SU-DHL-6 (cell line): ENCODE data around the gene ACTR5.

Experiments used
- H2AFZ ChIP-seq: fragments of 200-600 bp; sonication (generic); 2 replicates; pipeline ENCODE4 v1.6.1; 2014; ENCODE audit warnings: low read depth, mild to moderate bottlenecking, moderate library complexity, mixed read lengths, antibody characterized with exemption, low read length; ENCODE audit not compliant: severe bottlenecking
- H3F3A ChIP-seq: fragments of 200-600 bp; shearing (Covaris generic); 2 replicates; pipeline ENCODE4 v1.6.0; 2016; ENCODE audit warnings: antibody characterized with exemption, mild to moderate bottlenecking; ENCODE audit not compliant: insufficient read depth
- H3K27ac ChIP-seq: fragments of 200-600 bp; sonication (generic); 2 replicates; pipeline ENCODE4 v1.5.1; 2016; ENCODE audit warnings: low read depth, mild to moderate bottlenecking, low read length, moderate library complexity, mixed read lengths
- H3K27me3 ChIP-seq: fragments of 200-600 bp; sonication (generic), shearing (Covaris generic); 2 replicates; pipeline ENCODE4 v1.6.0; 2014; ENCODE audit warnings: mild to moderate bottlenecking, low read length
- H3K36me3 ChIP-seq: fragments of 200-600 bp; sonication (generic); 2 replicates; pipeline ENCODE4 v1.6.1; 2014; ENCODE audit warnings: mild to moderate bottlenecking, low read length, mixed read lengths
- H3K4me2 ChIP-seq: fragments of 300-600, 200-600 bp; shearing (Covaris generic), sonication (generic); 2 replicates; pipeline ENCODE4 v1.6.0; 2014; ENCODE audit warnings: low read length, low read depth, mild to moderate bottlenecking; ENCODE audit not compliant: poor library complexity, severe bottlenecking
- H3K4me3 ChIP-seq: fragments of 200-600 bp; sonication (generic); 2 replicates; pipeline ENCODE4 v1.5.1; 2014; ENCODE audit warnings: antibody characterized with exemption, low read length, mild to moderate bottlenecking, mixed read lengths; ENCODE audit not compliant: insufficient read depth, poor library complexity, severe bottlenecking
- H3K79me2 ChIP-seq: fragments of 200-600 bp; sonication (generic); 2 replicates; pipeline ENCODE4 v1.6.1; 2014; ENCODE audit warnings: mild to moderate bottlenecking, low read length, moderate library complexity; ENCODE audit not compliant: insufficient read depth
- H3K9ac ChIP-seq: fragments of 200-600 bp; sonication (generic); 2 replicates; pipeline ENCODE4 v1.7.0; 2014; ENCODE audit warnings: mild to moderate bottlenecking, low read length
- H3K9me2 ChIP-seq: fragments of 200-600 bp; sonication (generic); replicated peaks from 2 replicates; pipeline ENCODE4 v1.6.1; 2014; ENCODE audit warnings: low read length; ENCODE audit not compliant: insufficient read depth
- H3K9me3 ChIP-seq: fragments of 200-600 bp; sonication (generic); 2 replicates; pipeline ENCODE4 v1.6.1; 2014; ENCODE audit warnings: low read length, mixed read lengths; ENCODE audit not compliant: insufficient read depth
- H4K20me1 ChIP-seq: fragments of 200-600 bp; sonication (generic); 2 replicates; pipeline ENCODE4 v1.6.1; 2014; ENCODE audit warnings: low read depth, mild to moderate bottlenecking, antibody characterized with exemption, low read length, moderate library complexity, mixed read lengths
- CTCF ChIP-seq: fragments of 200-600 bp; sonication (generic); IDR thresholded peaks from one replicate; pipeline ENCODE4 v1.5.1; 2017; ENCODE audit warnings: antibody characterized with exemption, mild to moderate bottlenecking, low read length, moderate library complexity; ENCODE audit not compliant: insufficient read depth, poor library complexity, severe bottlenecking
- EZH2phosphoT487 ChIP-seq: fragments of 200-600 bp; sonication (generic), shearing (Covaris generic); conservative IDR thresholded peaks from 2 replicates; pipeline ENCODE4 v1.6.1; 2018; ENCODE audit warnings: mild to moderate bottlenecking, antibody characterized with exemption, low read length, moderate library complexity, mixed read lengths

The ACTR5 gene

GRCh38 chr20:38760978-38761377, 12.7 kb downstream of the ACTR5 start:
- Histone ChIP-seq H2AFZ (no peak overlapping the region), H3K36me3 (no peaks in the 10 kb centered on the region), H3F3A (no peaks in the 10 kb centered on the region), H4K20me1 (no peaks in the 10 kb centered on the region), H3K9ac (no peak overlapping the region), H3K27ac (no peak overlapping the region), H3K27me3 (no peaks in the 10 kb centered on the region), H3K4me3 (no peak overlapping the region), H3K4me2 (no peak overlapping the region), H3K79me2 (no peaks in the 10 kb centered on the region), H3K9me3 (no peaks in the 10 kb centered on the region), H3K9me2 (no peaks in the 10 kb centered on the region)
- TF ChIP-seq EZH2phosphoT487 (no peak), CTCF (no peak)

- Histone ChIP-seq H3K27ac (no peak overlapping the region), H3K79me2 (no peaks in the 10 kb centered on the region), H3K9ac (no peak overlapping the region), H3K9me2 (no peaks in the 10 kb centered on the region), H3K4me2 (no peak overlapping the region), H3K27me3 (no peaks in the 10 kb centered on the region), H2AFZ (no peak overlapping the region), H3F3A (no peaks in the 10 kb centered on the region), H3K36me3 (no peaks in the 10 kb centered on the region), H3K4me3 (no peak overlapping the region), H4K20me1 (no peaks in the 10 kb centered on the region), H3K9me3 (no peaks in the 10 kb centered on the region)
- no peak for TF ChIP-seq EZH2phosphoT487
- TF ChIP-seq CTCF, result no peak
Observed at GRCh38 chr20:38762174-38762573, 13.9 kb downstream of the ACTR5 start.

GRCh38 chr20:38763616-38764015, 15.4 kb downstream of the ACTR5 start:
- H3F3A ChIP-seq, result no peaks in the 10 kb centered on the region
- no peaks in the 10 kb centered on the region for H4K20me1 ChIP-seq
- no peaks in the 10 kb centered on the region for H3K79me2 ChIP-seq
- no peak overlapping the region for H2AFZ ChIP-seq
- no peaks in the 10 kb centered on the region for H3K9me3 ChIP-seq
- no peak overlapping the region for H3K4me3 ChIP-seq
- no peaks in the 10 kb centered on the region for H3K9me2 ChIP-seq
- no peaks in the 10 kb centered on the region for H3K36me3 ChIP-seq
- TF ChIP-seq CTCF, result no peak
- no peak for TF ChIP-seq EZH2phosphoT487
- H3K27ac ChIP-seq, result no peak overlapping the region
- H3K4me2 ChIP-seq, result no peak overlapping the region
- no peaks in the 10 kb centered on the region for H3K27me3 ChIP-seq
- no peak overlapping the region for H3K9ac ChIP-seq
